Lower lobe of right lung (tissue), 2 donors: Measurements from ENCODE around the gene HBE1. TPM values are rescaled to one million over a fixed set of nuclear protein-coding genes. Genes with fewer than 3 reads are reported as not detected.

Source experiments
- ATAC-seq, 2 donors: fragments of 200-7000 bp; cut with Tn5 transposase; one replicate each; pipeline ENCODE4 v1.9.1; 2020 to 2022; ENCODE audit warnings: mild to moderate bottlenecking in 2 of 2, moderate library complexity in 2 of 2
- DNase-seq: peaks from one replicate; pipeline ENCODE4 v3.0.0-alpha.2; 2020
- H3K27ac ChIP-seq: fragments of 200-600 bp; one replicate; pipeline ENCODE4 v1.8.0; 2022
- H3K27me3 ChIP-seq: fragments of 200-600 bp; one replicate; pipeline ENCODE4 v1.8.0; 2022; ENCODE audit warnings: low read depth
- H3K36me3 ChIP-seq: fragments of 200-600 bp; one replicate; pipeline ENCODE4 v1.8.0; 2022; ENCODE audit warnings: mild to moderate bottlenecking
- H3K4me1 ChIP-seq: fragments of 200-600 bp; one replicate; pipeline ENCODE4 v1.8.0; 2022
- H3K4me3 ChIP-seq: fragments of 200-600 bp; one replicate; pipeline ENCODE4 v1.8.0; 2022; ENCODE audit warnings: mild to moderate bottlenecking
- H3K9me3 ChIP-seq: fragments of 200-600 bp; one replicate; pipeline ENCODE4 v1.8.0; 2022
- intact Hi-C: fragments of 100-400 bp; cut with DNase I; formaldehyde crosslinking; loops from one replicate; pipeline ENCODE4 v1.11.0; 2022
- total RNA-seq: library from RNA; stranded (reverse); fragmentation: NEBNext Ultra II Directional; extraction: Animal tissue kit (Norgen Biotek cat#: 25700); gene quantifications from one replicate; pipeline ENCODE4 v1.2.1, GENCODE V29; 2021
- TF ChIP-seq, protein P1 (sequence below): fragments of 200-600 bp; IDR thresholded peaks from one replicate; pipeline ENCODE4 v1.8.0; 2022; ENCODE audit warnings: antibody characterized with exemption, mild to moderate bottlenecking
- donor health status: DM: no; HTN: yes; CAD: no; lungs with severe emphysema.

The HBE1 gene
- total RNA-seq, 1 donor from 2014 or later: not detected

DNA sequence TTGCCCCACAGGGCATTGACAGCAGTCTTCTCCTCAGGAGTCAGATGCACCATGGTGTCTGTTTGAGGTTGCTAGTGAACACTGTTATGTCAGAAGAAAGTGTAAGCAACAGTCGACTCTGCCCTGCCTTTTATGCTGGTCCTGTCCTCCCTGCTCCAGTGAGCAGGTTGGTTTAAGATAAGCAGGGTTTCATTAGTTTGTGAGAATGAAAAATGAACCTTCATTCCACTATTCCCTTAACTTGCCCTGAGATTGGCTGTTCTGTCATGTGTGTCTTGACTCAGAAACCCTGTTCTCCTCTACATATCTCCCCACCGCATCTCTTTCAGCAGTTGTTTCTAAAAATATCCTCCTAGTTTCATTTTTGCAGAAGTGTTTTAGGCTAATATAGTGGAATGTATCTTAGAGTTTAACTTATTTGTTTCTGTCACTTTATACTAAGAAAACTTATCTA is 35.3 kb downstream of the HBE1 start, which contains the start of gene HBD:
Gene HBD, minus strand, starts transcription at position 103 of the 454 bp plus-strand sequence. Its CDS starts 50 bp downstream, at position 53.
- Histone ChIP-seq H3K27me3 (no peaks in the 10 kb centered on the region), H3K36me3 (no peaks in the 10 kb centered on the region), H3K4me3 (no peak within 1 kb of the TSS), H3K9me3 (no peaks in the 10 kb centered on the region), H3K27ac (no peak within 1 kb of the TSS), H3K4me1 (no peaks in the 10 kb centered on the region)
- no peak for DNase-seq
- no peak for ATAC-seq
- intact Hi-C loops: no loop called here
- TF ChIP-seq, protein P1, sequence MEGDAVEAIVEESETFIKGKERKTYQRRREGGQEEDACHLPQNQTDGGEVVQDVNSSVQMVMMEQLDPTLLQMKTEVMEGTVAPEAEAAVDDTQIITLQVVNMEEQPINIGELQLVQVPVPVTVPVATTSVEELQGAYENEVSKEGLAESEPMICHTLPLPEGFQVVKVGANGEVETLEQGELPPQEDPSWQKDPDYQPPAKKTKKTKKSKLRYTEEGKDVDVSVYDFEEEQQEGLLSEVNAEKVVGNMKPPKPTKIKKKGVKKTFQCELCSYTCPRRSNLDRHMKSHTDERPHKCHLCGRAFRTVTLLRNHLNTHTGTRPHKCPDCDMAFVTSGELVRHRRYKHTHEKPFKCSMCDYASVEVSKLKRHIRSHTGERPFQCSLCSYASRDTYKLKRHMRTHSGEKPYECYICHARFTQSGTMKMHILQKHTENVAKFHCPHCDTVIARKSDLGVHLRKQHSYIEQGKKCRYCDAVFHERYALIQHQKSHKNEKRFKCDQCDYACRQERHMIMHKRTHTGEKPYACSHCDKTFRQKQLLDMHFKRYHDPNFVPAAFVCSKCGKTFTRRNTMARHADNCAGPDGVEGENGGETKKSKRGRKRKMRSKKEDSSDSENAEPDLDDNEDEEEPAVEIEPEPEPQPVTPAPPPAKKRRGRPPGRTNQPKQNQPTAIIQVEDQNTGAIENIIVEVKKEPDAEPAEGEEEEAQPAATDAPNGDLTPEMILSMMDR: no peak

DNA sequence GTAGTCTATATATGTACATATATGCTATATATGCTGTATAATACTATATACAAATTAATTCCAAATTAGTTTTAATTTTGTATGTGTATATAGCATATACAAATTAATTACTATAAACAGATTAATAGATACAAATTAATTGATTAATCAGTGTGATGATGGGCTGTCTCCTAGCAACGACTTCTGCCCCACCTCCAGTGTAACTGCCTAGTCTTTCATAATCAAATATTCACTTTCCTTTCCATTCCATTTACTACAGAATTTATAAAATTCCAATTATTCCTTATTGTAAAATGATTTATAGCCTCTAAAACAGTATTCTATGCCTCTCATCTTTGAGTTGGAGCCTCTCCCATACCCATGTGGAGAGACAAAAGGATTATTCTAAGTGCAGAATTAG is 36.4 kb downstream of the HBE1 start:
- no peak overlapping the region for H3K27ac ChIP-seq
- H3K9me3 ChIP-seq: no peaks in the 10 kb centered on the region
- no peaks in the 10 kb centered on the region for H3K36me3 ChIP-seq
- no peak overlapping the region for H3K4me3 ChIP-seq
- TF ChIP-seq, protein P1: no peak
- no peaks in the 10 kb centered on the region for H3K4me1 ChIP-seq
- intact Hi-C loops: no loop called here
- DNase-seq (no peak), ATAC-seq (no peak)
- no peaks in the 10 kb centered on the region for H3K27me3 ChIP-seq

DNA sequence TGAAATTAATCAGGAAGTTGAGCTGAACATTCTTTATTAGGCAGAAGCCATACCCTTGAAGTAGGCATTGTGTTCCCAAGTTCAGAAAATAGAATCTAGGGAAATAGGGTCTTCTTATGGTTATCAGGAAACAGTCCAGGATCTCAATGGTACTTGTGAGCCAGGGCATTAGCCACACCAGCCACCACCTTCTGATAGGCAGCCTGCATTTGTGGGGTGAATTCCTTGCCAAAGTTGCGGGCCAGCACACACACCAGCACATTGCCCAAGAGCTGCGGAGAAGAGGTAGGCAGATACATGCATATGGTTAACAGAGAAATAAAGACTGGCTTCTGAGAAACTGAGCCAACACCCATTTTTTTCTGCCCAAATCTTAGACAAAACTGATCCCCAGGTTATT is 36.9 kb downstream of the HBE1 start:
- TF ChIP-seq, protein P1: no peak
- H3K27ac ChIP-seq: no peak overlapping the region
- ATAC-seq: no peak
- no peaks in the 10 kb centered on the region for H3K27me3 ChIP-seq
- H3K9me3 ChIP-seq: no peaks in the 10 kb centered on the region
- no peaks in the 10 kb centered on the region for H3K4me1 ChIP-seq
- H3K36me3 ChIP-seq: no peaks in the 10 kb centered on the region
- DNase-seq: no peak
- intact Hi-C loops: no loop called here
- no peak overlapping the region for H3K4me3 ChIP-seq

DNA sequence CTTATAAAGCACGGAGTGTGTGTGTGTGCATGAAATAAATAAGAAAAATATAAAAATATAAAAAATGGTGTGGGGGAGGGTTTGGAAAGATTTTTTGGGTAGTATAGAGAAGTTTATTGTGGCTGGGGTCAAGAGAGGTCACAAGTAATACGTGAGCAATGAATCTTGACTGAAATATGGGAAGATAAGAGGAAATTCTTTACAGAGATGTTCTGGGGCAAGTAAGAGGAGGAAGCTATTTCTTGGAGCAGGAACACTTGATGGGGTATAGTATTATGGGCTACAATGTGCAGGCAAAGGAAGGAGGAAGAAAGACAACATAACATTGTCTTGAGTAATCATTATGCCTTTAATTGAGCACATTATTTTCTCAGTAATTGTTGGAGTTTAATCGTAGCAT is 37.6 kb downstream of the HBE1 start:
- intact Hi-C loops: no loop called here
- TF ChIP-seq, protein P1: no peak
- H3K4me1 ChIP-seq: no peaks in the 10 kb centered on the region
- H3K27me3 ChIP-seq: no peaks in the 10 kb centered on the region
- H3K4me3 ChIP-seq: no peak overlapping the region
- ATAC-seq (no peak), DNase-seq (no peak)
- no peaks in the 10 kb centered on the region for H3K9me3 ChIP-seq
- H3K27ac ChIP-seq: no peak overlapping the region
- H3K36me3 ChIP-seq: no peaks in the 10 kb centered on the region

DNA sequence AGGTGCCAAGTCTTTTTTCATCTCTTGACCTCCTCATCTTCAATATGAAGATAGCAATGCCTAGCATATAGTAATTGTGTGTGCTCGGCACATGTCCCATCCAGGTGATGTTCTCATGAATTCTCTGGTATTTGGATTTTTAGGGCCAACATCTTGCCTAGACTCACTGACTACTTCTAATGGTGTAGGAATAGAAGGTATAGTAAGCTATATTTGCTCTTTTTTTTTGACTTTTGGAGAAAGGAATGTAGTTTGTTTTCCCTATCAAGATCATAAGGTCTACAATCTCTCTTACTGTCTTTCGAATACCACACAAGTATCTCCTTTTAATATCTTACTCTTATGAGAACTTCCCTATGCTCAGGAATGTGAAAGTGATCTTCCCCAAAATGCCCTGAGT is 38.6 kb downstream of the HBE1 start:
- DNase-seq (no peak), ATAC-seq (no peak)
- no peak overlapping the region for H3K4me3 ChIP-seq
- no peaks in the 10 kb centered on the region for H3K27me3 ChIP-seq
- no peaks in the 10 kb centered on the region for H3K4me1 ChIP-seq
- TF ChIP-seq, protein P1: no peak
- H3K27ac ChIP-seq: no peak overlapping the region
- H3K9me3 ChIP-seq: no peaks in the 10 kb centered on the region
- intact Hi-C loops: no loop called here
- H3K36me3 ChIP-seq: no peaks in the 10 kb centered on the region

DNA sequence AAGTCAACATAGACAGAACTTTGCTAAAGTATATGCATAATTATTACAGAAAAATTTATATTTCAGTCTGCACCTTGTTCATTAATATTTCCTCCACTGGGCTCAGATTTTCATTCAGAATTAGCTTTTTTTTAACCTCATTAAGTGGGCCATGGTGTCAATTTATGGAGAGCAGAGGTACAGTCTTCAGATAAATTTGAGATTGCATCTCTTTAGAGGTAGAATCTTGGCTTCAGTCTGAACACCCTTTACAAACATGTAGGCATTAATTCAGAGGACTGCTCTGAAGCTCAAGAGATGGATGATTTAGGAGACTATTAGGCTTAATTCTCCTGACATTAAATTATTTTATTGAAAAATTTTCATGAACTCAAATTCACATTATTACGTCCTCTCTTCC is 39.5 kb downstream of the HBE1 start:
- no peak for ATAC-seq
- no peak overlapping the region for H3K4me3 ChIP-seq

More for the DNA sequence above, 39.5 kb downstream of the HBE1 start:
- TF ChIP-seq, protein P1: no peak
- no peak overlapping the region for H3K27ac ChIP-seq
- H3K36me3 ChIP-seq: no peaks in the 10 kb centered on the region
- no peak for DNase-seq
- intact Hi-C loops: no loop called here
- H3K4me1 ChIP-seq: no peaks in the 10 kb centered on the region
- H3K27me3 ChIP-seq: no peaks in the 10 kb centered on the region
- H3K9me3 ChIP-seq: no peaks in the 10 kb centered on the region
